Psoas muscle (tissue), 8 donors: Measurements from ENCODE around the gene METTL1. TPM values are rescaled to one million over a fixed set of nuclear protein-coding genes. Genes with fewer than 3 reads are reported as not detected.

Source experiments
- ATAC-seq, 4 donors: fragments of 200-7000 bp; cut with Tn5 transposase; one replicate each; pipeline ENCODE4 v1.9.1; 2020; ENCODE audit warnings: moderate library complexity in 3 of 4, mild to moderate bottlenecking in 2 of 4
- DNase-seq, 2 donors: peaks; one replicate each; pipeline ENCODE4 v3.0.0-alpha.2; 2020
- H3K27ac ChIP-seq: fragments of 200-600 bp; one replicate; pipeline ENCODE4 v1.8.0; 2022
- H3K27me3 ChIP-seq, 3 donors: fragments of 200-600 bp in 1 of 3; one replicate each; pipeline versions ENCODE4 v1.6.1 to v1.8.0; 2013 to 2022; ENCODE audit warnings: low read length in 2 of 3, mild to moderate bottlenecking in 2 of 3, moderate library complexity in 1 of 3; ENCODE audit not compliant: insufficient read depth in 3 of 3
- H3K36me3 ChIP-seq, 2 donors: fragments of 200-600 bp in 1 of 2; one replicate each; pipeline versions ENCODE4 v1.6.1 to v1.8.0; 2013 to 2022; ENCODE audit warnings: low read depth in 1 of 2, mild to moderate bottlenecking in 1 of 2, moderate library complexity in 1 of 2; ENCODE audit not compliant: insufficient read depth in 1 of 2
- H3K4me1 ChIP-seq: fragments of 200-600 bp; one replicate; pipeline ENCODE4 v1.8.0; 2022
- H3K4me3 ChIP-seq: fragments of 200-600 bp; one replicate; pipeline ENCODE4 v1.8.0; 2022; ENCODE audit warnings: mild to moderate bottlenecking
- H3K9me3 ChIP-seq: fragments of 200-600 bp; one replicate; pipeline ENCODE4 v1.8.0; 2022
- WGBS, 3 donors: extraction: QIAGEN DNeasy Blood & Tissue Kit; methylation state at CpG; one replicate each; pipeline versions ENCODE4 v1.1.6 to v1.1.7; 2013; 5-methylcytosine and 5-hydroxymethylcytosine counted together
- intact Hi-C, 2 donors: fragments of 100-400 bp; cut with DNase I; formaldehyde crosslinking; loops; one replicate each; pipeline versions ENCODE4 v1.11.0 to v1.14.2; 2022
- polyA plus RNA-seq, 3 donors: library from polyadenylated mRNA; stranded (reverse); fragments of 200-250 nt; gene quantifications; one replicate each; pipeline ENCODE4 v1.2.3, GENCODE V29; 2013
- total RNA-seq, 4 donors: library from RNA; stranded (reverse); fragmentation: NEBNext Ultra II Directional in 2 of 4; extraction: Animal tissue kit (Norgen Biotek cat#: 25700) in 2 of 4; gene quantifications; one replicate each; pipeline versions ENCODE4 v1.2.1 to v1.2.4, GENCODE V29; 2021 to 2023
- TF ChIP-seq, protein P1 (sequence below): fragments of 200-600 bp; IDR thresholded peaks from one replicate; pipeline ENCODE4 v1.8.0; 2022; ENCODE audit warnings: antibody characterized with exemption
- donor health status: healthy with polysubstance abuse.
- donor health status: DM: no; HTN: no; CAD: no; lungs with moderate emphysema.
- donor health status: Bipolar disorder and iron deficiency.
- donor health status: healthy.
- donor health status: DM: yes; HTN: yes; CAD: no.
- donor health status: DM: no; HTN: no; CAD: no.
- donor health status: DM: no; HTN: no; CAD: no.
- donor health status: DM: yes; HTN: yes; CAD: no.

The METTL1 gene
- total and polyA plus RNA-seq, 7 donors, result 18.8 to 80.9 (median 26.3) TPM

DNA sequence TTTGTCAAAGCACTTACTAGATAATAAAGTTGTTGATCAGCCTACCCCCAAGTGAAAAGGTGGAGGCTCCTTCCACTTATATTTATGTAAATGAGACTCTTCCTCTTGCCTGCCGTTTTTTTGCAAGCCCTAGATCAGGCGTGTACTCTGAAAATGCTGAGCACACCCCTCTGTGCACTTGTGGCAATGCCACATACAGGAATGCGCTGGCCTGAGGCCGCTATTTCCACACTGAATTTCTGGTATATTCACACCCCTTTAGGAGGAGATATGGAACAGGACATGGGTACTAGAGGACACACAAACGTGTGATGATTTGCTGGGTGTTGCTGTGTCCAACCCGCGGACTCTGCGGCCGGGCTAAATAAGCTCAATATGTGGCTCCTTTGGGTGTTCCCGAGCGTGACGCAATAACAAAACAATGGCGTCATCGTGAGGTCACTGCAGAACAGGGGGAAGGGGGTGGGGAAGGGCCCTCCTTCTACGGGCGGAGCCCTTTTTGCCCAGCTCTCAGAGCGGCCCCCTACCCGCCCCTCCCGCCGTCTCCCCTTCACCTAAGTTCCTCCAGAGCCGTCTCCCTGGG lies 27.6 kb downstream of the METTL1 start:
- peak overlapping the region; percentile 97 for H3K27ac ChIP-seq
- ATAC-seq (peak; percentile 76 to 79 (median 78)), DNase-seq (peak; percentile 78 to 87)
- 4 to 6% (median 5%) methylated on average over 21 of the region's 21 CpGs for WGBS, 3 donors
- intact Hi-C loops, result no loop called here
- peak overlapping the region; percentile 96 for H3K4me3 ChIP-seq
- H3K27me3 ChIP-seq, result peaks cover 0 to 14% (median 3%) of the 10 kb centered on the region in 3 donors
- H3K9me3 ChIP-seq, result no peaks in the 10 kb centered on the region
- peaks cover 14 to 35% of the 10 kb centered on the region in 2 donors for H3K36me3 ChIP-seq
- TF ChIP-seq, protein P1, sequence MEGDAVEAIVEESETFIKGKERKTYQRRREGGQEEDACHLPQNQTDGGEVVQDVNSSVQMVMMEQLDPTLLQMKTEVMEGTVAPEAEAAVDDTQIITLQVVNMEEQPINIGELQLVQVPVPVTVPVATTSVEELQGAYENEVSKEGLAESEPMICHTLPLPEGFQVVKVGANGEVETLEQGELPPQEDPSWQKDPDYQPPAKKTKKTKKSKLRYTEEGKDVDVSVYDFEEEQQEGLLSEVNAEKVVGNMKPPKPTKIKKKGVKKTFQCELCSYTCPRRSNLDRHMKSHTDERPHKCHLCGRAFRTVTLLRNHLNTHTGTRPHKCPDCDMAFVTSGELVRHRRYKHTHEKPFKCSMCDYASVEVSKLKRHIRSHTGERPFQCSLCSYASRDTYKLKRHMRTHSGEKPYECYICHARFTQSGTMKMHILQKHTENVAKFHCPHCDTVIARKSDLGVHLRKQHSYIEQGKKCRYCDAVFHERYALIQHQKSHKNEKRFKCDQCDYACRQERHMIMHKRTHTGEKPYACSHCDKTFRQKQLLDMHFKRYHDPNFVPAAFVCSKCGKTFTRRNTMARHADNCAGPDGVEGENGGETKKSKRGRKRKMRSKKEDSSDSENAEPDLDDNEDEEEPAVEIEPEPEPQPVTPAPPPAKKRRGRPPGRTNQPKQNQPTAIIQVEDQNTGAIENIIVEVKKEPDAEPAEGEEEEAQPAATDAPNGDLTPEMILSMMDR, result no peak
- peaks cover 11% of the 10 kb centered on the region for H3K4me1 ChIP-seq

DNA sequence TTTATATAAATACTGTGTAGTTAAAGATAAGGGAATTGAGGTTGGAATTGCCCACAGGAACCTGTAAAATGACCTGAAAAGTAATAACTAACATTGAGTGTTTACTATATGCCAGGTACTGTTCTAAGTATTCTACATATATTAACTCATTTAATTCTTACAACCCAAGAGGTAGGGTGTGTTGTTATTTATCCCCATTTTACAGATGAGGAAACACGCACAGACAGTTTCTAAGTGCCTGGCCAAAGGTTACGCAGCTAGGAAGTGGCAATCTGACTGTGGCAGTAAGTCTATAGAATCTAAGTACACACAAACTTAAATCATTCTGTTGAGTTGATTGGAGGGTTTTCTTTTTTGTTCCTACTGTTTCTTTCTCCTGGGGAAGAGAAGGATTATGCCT lies 28.1 kb downstream of the METTL1 start:
- H3K27ac ChIP-seq, result peak overlapping the region; percentile 97
- H3K4me1 ChIP-seq, result peaks cover 11% of the 10 kb centered on the region
- ATAC-seq, result no peak
- intact Hi-C loops, result no loop called here
- TF ChIP-seq, protein P1, result no peak
- H3K27me3 ChIP-seq, result peaks cover 0 to 20% (median 5%) of the 10 kb centered on the region in 3 donors
- no peak for DNase-seq
- no peaks in the 10 kb centered on the region for H3K9me3 ChIP-seq
- peak overlapping the region; percentile 96 for H3K4me3 ChIP-seq
- 94 to 96% (median 96%) methylated on average over 2 of the region's 2 CpGs for WGBS, 3 donors
- peaks cover 11 to 29% of the 10 kb centered on the region in 2 donors for H3K36me3 ChIP-seq

DNA sequence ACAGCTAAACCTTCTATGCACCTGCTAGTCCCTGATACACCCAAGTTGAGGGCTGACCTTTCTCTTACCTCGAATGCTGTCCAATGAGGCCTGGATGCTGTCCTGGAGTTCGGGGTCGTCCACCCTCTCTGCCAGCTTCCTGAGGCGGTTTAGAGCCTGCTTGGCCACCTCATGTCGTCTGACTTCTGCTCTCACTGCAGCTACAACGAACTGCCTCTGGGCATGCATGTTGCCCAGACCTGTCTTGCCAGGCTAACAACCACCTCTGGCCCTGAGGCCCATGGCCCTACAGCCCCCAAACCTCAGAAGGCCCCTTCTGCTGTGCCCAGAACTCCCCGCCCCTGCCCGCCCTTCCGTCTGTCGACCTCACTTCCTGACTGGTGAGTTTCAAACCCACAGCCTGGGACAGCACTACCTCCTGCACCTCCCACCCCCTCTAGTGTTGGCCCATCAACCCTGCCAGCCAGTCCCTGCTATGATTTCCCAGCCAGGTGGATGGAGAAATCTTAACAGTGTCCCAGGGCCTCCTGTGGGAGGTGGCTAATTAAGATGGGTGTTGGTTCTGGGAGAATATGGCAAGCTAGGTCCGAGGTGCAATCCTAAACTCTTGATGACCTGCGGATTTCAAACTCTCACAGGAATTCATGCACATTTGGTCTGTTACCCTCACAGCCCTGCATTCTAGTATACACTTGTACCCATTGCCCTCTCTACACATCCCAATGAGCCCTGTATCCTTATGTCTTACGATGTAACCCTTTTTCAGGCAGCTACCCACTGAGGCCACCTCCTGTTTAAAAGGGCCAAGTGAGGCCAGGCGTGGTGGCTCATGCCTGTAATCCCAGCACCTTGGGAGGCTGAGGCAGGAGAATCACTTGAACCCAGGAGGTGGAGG lies 29.8 kb downstream of the METTL1 start:
- WGBS, 3 donors, result 46 to 52% (median 48%) methylated on average over 14 of the region's 14 CpGs
- Histone ChIP-seq H3K4me1 (peaks cover 20% of the 10 kb centered on the region), H3K27me3 (peaks cover 0 to 36% (median 15%) of the 10 kb centered on the region in 3 donors), H3K9me3 (no peaks in the 10 kb centered on the region), H3K36me3 (peaks cover 4 to 13% of the 10 kb centered on the region in 2 donors), H3K27ac (peak overlapping the region; percentile 16), H3K4me3 (peak overlapping the region; percentile 15)
- DNase-seq (peak in 1 of 2 donors; percentile 67), ATAC-seq (no peak)
- TF ChIP-seq, protein P1, result no peak
- intact Hi-C loops, result no loop called here

DNA sequence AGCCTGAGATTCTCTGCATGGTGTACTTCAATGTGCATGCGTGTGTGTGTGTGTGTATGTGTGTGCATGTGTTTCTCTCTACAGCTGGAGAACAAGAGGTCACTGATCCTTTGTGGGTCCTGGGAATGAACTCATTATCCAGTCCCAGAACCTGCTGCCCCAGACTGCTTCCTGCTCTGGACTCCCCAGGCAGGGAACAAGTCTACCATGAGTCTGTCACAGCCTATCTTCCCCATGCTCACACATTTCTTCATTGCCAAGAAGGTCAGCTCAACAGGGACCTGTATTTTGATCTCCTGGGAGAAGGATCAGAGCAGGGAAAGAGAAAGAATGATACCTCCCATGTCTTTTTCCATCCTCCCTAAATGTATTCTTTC lies 30.5 kb downstream of the METTL1 start:
- H3K27ac ChIP-seq, result peak overlapping the region; percentile 16
- peaks cover 0 to 43% (median 20%) of the 10 kb centered on the region in 3 donors for H3K27me3 ChIP-seq
- peak overlapping the region; percentile 15 for H3K4me3 ChIP-seq
- H3K9me3 ChIP-seq, result no peaks in the 10 kb centered on the region
- intact Hi-C loops, result no loop called here
- DNase-seq (no peak), ATAC-seq (no peak)
- TF ChIP-seq, protein P1, result no peak
- peaks cover 0 to 6% of the 10 kb centered on the region in 2 donors for H3K36me3 ChIP-seq
- 56 to 80% (median 57%) methylated on average over 1 of the region's 1 CpG for WGBS, 3 donors
- peaks cover 25% of the 10 kb centered on the region for H3K4me1 ChIP-seq
